AG04450 (cell line): ENCODE results near the gene KANSL1. TPM values are rescaled to one million over a fixed set of nuclear protein-coding genes. Genes with fewer than 3 reads are reported as not detected.

Experiments used
- CTCF ChIA-PET: fragments of 300-600, 350-600 bp; formaldehyde crosslinking; extraction: SDS; loops from one replicate; lab custom pipeline; 2022; ENCODE audit warnings: antibody characterized with exemption, inconsistent platforms; lab: Charles Lee
- POLR2A ChIA-PET: fragments of 350-600 bp; formaldehyde crosslinking; extraction: SDS; loops from one replicate; lab custom pipeline; 2021; ENCODE audit warnings: antibody characterized with exemption, inconsistent platforms; lab: Yijun Ruan, JAX
- DNase-seq: peaks from one replicate; pipeline ENCODE4 v3.0.0-alpha.2; 2011; ENCODE audit warnings: low read depth, low spot score
- H3K27ac ChIP-seq: one replicate; pipeline ENCODE4 v1.5.1; 2012; ENCODE audit warnings: low read depth, low read length, control low read depth
- H3K27me3 ChIP-seq: one replicate; pipeline ENCODE4 v1.6.0; 2012; ENCODE audit warnings: low read length; ENCODE audit not compliant: control insufficient read depth, insufficient read depth
- H3K4me3 ChIP-seq: 2 replicates; pipeline ENCODE4 v1.5.1; 2011; ENCODE audit warnings: mild to moderate bottlenecking, low read depth, low read length, control low read depth
- H3K9me3 ChIP-seq: 2 replicates; pipeline ENCODE4 v1.5.1; 2012; ENCODE audit warnings: low read length; ENCODE audit not compliant: control insufficient read depth, insufficient read depth
- polyA plus RNA-seq: library from polyadenylated mRNA; depleted of rRNA; stranded (reverse); fragments of >200 nt; gene quantifications from 2 replicates; pipeline ENCODE4 v1.2.3, GENCODE V29; 2011
- TF ChIP-seq, protein P1 (sequence below): IDR thresholded peaks from 2 replicates; pipeline ENCODE4 v1.5.1; 2011; ENCODE audit warnings: low read depth, low read length, control low read depth, inconsistent platforms

KANSL1 gene
- polyA plus RNA-seq, 1 experiment: 15.6 TPM

DNA sequence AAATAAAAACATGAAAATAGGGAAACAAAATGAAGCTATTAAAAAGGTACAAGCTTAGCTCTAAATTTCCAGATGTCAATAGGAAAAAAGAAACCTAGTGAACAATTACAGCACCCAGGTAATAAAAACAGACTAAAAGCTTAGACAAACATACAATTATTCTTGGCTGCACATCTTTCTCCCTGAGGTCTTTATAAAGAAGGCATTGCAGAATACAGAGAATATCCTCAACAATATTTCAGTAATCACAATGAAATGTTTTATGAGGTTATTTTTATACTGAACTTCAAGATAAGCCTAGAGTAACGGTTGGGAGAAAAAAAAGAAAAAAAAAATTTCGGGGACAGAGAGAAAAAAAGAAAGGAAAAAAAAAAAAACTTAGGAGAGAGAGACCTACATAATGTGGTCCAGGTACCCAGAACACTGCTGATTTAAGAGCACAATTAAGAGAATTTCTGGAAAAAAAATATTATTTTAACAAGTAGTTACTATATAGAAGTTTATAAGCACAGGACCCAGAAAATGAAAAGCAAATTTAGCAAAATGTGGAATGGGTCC is 26.5 kb downstream of the KANSL1 start:
- Histone ChIP-seq H3K27me3 (no peaks in the 10 kb centered on the region), H3K4me3 (no peak overlapping the region), H3K27ac (no peak overlapping the region), H3K9me3 (no peaks in the 10 kb centered on the region)
- CTCF ChIA-PET: interaction anchor here (2.4 kb wide), 1 partner anchor 26 kb away, joined by 19 read pairs; the partner anchor contains the start of gene KANSL1
- POLR2A ChIA-PET: no interaction called here
- no peak for DNase-seq
- TF ChIP-seq, protein P1, sequence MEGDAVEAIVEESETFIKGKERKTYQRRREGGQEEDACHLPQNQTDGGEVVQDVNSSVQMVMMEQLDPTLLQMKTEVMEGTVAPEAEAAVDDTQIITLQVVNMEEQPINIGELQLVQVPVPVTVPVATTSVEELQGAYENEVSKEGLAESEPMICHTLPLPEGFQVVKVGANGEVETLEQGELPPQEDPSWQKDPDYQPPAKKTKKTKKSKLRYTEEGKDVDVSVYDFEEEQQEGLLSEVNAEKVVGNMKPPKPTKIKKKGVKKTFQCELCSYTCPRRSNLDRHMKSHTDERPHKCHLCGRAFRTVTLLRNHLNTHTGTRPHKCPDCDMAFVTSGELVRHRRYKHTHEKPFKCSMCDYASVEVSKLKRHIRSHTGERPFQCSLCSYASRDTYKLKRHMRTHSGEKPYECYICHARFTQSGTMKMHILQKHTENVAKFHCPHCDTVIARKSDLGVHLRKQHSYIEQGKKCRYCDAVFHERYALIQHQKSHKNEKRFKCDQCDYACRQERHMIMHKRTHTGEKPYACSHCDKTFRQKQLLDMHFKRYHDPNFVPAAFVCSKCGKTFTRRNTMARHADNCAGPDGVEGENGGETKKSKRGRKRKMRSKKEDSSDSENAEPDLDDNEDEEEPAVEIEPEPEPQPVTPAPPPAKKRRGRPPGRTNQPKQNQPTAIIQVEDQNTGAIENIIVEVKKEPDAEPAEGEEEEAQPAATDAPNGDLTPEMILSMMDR: no peak

DNA sequence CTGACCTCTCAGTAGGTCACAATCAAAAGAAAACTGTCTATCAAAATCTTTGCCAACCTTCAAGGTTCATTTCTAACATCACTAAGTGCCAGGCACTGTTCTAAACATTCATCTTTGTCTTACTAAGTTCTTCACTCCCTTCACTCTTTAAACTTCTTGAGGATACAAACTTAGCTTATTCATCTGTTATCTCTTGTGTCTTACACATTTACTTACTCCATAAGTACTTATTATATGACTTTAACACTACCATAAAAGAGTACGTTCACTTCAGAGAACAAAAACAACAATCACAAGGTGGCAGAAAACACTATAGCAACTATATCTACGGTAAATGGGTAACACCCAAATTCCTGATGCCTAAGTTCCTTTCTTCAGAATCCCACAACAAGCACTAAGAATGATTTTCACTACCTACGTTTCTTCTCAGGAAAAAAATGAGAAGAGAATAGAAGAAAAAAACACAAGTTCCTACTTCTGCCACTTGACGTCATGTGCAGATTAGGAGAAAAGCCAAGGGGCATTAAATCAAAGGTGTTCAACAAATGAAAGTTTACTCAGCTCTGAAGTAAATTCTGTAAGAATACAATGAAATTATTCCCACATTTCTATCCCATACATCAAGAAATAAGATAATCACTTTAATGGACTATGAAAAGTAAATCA is 29.2 kb downstream of the KANSL1 start:
- POLR2A ChIA-PET: no interaction called here
- TF ChIP-seq, protein P1: no peak
- no peak for DNase-seq
- H3K27ac ChIP-seq: no peak overlapping the region
- H3K4me3 ChIP-seq: no peak overlapping the region
- H3K27me3 ChIP-seq: no peaks in the 10 kb centered on the region
- CTCF ChIA-PET: interaction anchor here (1.0 kb wide), 1 partner anchor 29 kb away, joined by 5 read pairs; the partner anchor contains the start of gene KANSL1
- H3K9me3 ChIP-seq: peaks cover 3% of the 10 kb centered on the region; the same call in 1 of the 2 replicates

DNA sequence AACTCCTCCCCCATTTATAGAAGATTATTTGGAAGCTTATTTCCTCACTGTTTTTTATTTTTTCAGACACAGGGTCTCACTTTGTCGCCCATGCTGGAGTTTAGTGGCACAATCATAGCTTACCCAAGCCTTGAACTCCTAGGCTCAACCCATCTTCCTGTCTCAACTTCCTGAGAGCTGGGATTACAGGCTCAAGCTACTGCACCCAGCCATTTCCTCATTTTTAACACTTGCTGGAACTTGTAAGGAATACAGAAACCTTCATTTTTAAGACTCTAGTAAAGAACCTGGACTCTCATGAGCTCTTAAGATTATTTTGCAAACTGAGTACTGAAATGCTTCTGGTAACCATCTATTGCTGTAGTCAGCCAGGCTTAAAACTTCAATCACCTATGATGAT is 29.9 kb downstream of the KANSL1 start:
- no peak overlapping the region for H3K27ac ChIP-seq
- no peaks in the 10 kb centered on the region for H3K27me3 ChIP-seq
- ChIA-PET POLR2A (no interaction called here), CTCF (interaction anchor here (1.0 kb wide), 1 partner anchor 30 kb away, joined by 5 read pairs; the partner anchor contains the start of gene KANSL1)
- DNase-seq: no peak
- H3K9me3 ChIP-seq: peaks cover 3% of the 10 kb centered on the region; the same call in 1 of the 2 replicates
- H3K4me3 ChIP-seq: no peak overlapping the region
- TF ChIP-seq, protein P1: no peak

DNA sequence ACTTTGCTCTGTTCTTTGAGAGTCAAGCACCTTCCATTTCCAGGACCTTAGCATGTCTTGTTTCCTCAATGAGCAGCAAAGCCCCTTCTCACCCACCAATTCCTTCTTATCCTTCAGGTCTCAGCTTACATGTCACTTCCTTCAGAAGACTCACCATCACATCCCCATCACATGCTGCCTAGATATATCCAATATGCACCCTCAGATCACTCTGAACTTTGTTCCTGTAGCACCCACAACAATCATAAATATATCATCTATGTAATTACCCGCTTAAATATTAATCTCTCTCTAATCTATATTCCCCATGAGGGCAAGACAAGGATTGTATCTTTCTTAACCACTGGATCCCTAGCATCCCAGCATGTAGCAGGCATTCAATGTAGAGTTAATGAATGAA is 30.4 kb downstream of the KANSL1 start:
- CTCF ChIA-PET: interaction anchor here (1.0 kb wide), 1 partner anchor 30 kb away, joined by 5 read pairs; the partner anchor contains the start of gene KANSL1

More for the DNA sequence above, 30.4 kb downstream of the KANSL1 start:
- H3K4me3 ChIP-seq: no peak overlapping the region
- no peak overlapping the region for H3K27ac ChIP-seq
- DNase-seq: no peak
- POLR2A ChIA-PET: no interaction called here
- H3K9me3 ChIP-seq: peaks cover 3% of the 10 kb centered on the region; the same call in 1 of the 2 replicates
- TF ChIP-seq, protein P1: no peak
- H3K27me3 ChIP-seq: no peaks in the 10 kb centered on the region
